ENCODE measurements around the gene B3GNT7. TPM values are rescaled to one million over a fixed set of nuclear protein-coding genes. Genes with fewer than 3 reads are reported as not detected.
"Not testable (repeated sequence)": the region's sequence is repeated elsewhere in the genome, so short reads cannot be mapped to it uniquely, and the experiment has no call there.

Gene B3GNT7
- total RNA-seq, 1 experiment from 2014 or later = not detected

DNA sequence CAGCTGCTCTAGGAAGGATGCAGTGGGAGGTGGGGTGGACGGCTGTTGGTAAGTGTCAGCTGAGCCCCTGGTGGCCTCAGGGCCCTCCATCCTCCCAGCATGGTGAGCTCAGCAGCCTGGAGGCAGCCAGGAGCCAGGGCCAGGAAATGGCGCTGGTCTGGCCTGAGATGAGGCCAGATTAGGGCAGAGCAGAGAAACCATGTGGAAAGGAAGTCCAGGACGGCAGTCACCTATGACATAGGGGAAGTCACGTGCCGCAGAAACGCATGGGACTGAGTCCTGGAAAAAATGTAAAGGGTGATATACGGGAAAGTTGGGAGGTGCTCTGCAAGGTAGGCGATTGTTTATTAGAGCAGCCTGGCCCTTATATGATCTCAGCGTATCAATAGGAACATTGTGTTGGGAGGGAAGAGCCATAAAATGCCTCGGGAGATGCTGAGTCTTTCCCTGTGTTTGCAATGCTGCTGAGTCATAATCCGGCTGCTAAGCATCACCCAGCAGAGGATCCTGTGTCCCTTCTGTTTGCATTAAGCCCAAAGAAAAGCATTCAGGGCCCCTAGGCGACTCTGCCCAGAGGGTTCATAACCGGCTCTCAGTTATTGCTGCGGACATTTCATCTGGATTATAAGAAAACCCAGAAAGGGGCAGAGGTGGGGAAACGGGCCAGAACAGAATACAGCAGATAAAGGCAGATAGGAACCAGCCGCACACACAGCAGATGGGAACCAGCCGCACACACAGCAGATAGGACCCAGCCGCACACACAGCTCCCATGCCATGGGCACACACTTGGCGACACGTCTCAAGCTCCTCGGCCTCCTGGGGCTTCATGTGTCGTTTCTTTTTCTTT is 30.3 kb upstream of the B3GNT7 start:
- DNase-seq (ENCODE audit: low read depth) = peak; percentile 40

DNA sequence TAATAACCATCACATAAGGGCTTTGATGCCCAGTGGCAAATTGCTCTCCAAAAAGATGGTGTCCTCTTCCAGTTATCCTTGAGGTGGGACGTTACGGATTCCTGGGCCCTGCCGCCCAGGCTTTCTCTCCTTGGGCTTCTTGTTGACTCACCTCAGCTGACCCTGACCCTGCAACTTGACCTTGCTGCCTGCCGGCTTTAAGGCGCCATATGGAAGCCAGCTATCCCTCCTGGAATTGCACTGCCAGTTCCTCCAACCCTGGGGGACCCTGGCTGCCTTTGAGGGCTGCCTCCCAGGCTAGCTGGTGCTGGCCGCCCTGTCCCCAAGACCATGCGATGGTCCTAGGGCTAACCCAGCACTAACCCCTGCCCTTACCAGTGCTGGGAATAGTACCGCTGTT is 28.3 kb upstream of the B3GNT7 start:
- DNase-seq (ENCODE audit: low read depth) = no peak

DNA sequence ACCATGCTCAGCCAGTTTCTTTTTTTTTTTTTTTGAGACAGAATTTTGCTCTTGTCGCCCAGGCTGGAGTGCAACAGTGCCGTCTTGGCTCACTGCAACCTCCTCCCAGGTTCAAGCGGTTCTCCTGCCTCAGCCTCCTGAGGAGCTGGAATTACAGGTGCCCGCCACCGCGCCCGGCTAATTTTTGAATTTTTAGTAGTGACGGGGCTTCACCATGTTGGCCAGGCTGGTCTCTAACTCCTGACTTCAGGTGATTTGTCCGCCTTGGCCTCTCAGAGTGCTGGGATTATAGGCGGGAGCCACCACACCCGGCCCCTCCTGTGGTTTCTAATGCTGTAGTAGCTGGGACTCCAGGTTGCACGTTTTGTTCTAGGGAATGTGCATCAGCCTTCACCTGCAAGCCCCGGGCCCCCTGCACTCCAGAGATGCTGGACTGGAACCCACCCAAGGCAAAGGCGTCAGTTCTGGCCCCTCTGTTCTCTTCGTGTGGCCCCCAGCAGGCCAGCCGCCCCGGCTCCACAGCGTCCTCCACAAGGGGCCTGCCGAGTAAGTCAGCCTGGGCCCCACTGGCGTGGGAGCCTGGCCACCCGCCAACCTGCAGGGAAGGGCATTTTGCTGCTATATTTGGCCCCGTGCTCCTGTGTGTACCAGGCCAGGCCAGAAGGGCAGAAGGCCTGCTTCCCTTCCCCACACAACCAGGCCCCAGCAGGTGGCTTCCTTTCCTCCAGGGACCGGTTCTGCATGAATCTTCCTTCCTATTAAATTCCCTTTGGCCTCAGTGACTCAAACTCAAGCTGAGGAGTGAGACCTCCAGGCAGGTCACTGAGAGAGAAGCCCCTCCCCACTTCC is 25.7 kb upstream of the B3GNT7 start:
- DNase-seq (ENCODE audit: low read depth) = no peak

DNA sequence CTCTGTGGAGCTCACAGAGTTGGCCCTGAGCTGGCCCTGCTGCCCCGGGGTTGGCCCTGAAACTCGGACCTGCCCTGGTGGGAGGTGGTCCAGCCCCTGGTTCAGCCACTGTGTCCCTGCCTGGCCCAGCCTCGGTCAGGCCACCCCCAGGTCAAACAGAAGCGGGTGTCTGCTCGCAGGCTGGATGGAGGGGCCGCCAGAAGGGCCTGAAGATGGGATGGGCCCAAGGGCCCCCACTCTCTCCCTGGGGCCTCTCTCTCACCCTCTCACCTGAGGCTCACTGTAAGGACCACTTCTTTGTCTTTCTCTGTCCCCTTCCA is 25.1 kb upstream of the B3GNT7 start:
- no peak for DNase-seq (ENCODE audit: low read depth)

DNA sequence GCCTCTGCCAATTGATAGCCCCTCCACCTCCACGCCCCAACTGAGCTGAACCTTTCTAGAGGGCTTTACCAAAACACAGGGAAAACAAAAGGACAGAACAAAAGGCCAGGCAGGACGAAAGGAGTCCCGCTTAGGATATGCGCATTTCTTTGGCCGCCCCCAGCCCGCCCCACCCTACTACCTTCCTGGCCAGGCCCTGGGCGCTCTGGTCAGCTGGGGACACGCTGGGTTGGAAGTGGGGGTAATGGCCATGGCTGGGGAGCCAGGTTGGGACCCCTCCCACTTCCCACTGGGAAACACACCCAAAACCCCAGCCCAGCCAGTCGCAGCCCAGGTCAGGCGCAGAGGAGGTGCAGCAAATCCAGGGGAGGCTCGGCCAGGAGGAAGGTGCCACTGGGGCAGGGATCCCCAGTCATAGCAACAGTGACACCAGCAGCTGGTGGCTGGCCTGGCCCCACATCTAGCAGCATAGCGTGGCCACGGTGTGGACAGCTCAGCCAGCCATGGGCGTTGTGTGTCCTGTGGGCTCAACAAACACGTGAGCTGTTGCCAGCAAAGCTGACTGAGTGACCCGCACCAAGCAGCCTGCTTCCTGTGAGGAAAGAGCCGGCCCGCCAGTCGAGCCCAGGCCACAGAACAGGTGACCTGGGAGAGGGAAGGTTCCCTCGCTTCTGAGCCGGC is 24.6 kb upstream of the B3GNT7 start:
- DNase-seq (ENCODE audit: low read depth) = no peak

DNA sequence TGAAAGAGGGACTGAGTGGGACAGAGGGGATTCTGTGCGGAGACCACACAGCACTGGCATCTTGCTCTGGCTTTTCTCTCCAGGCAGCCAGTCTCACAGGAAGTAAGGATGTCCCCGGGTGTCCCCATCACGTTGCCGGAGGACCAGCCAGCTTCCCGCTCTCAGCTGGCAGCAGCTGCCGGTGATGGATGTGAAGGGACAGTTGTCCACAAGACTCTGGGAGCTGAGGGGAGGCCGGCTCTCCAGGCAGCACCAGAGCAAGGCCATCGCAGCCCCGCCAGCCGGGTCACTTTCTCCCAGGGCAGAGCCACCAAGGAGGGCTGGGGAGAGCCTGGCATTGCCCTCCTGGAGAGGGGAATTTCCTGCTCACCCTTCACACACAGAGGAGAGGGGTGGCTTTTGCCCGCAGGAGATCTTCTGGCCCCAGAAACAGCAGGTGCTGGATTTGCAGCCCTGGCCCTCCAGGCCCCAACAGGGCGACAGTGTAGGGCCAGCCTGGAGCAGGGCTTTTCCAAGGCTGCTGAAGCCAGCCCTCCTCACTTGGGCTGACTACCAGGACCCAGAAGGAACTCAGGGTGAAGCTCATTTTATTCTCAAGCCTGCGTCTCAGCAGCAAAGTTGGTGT is 24.0 kb upstream of the B3GNT7 start:
- DNase-seq (ENCODE audit: low read depth) = no peak

DNA sequence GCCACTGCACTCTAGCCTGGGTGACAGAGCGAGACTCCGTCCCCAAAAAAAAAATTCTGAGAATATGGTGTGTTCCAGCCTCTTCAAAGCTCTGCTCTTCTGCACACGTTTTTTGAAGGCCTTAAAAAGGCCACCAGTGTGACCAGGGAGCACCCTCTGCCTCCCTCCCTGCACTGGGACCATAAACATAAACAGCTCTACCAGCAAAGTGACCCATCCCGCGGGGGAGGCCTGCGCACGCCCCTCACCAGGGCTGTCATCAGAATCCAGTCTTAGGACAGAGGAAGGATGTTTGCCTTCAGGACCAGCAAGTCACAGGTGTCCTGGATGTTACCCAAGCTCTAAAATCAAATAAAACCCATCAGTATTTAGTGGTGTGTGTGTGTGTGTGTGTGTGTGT is 23.2 kb upstream of the B3GNT7 start:
- no peak for DNase-seq (ENCODE audit: low read depth)

DNA sequence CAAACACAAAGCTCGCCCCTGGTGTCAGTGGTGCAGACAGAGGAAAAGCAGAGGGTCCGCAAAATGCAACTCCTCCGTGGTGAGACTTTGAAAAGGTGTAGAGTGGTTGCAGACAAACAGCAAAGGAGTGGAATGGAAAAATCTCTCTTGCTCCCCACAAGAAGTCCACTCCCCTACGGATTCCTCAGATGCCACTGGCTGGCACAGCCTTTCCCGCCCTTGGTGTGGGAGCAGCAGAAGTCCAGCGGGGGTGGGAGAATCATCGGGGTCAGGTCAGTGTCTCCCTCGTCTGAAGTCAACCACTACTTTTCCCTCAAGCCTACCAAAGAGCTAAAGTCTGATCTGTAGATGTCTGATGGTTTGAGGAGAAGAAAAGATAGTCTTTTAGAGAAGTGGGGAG is 22.3 kb upstream of the B3GNT7 start:
- no peak for DNase-seq (ENCODE audit: low read depth)

DNA sequence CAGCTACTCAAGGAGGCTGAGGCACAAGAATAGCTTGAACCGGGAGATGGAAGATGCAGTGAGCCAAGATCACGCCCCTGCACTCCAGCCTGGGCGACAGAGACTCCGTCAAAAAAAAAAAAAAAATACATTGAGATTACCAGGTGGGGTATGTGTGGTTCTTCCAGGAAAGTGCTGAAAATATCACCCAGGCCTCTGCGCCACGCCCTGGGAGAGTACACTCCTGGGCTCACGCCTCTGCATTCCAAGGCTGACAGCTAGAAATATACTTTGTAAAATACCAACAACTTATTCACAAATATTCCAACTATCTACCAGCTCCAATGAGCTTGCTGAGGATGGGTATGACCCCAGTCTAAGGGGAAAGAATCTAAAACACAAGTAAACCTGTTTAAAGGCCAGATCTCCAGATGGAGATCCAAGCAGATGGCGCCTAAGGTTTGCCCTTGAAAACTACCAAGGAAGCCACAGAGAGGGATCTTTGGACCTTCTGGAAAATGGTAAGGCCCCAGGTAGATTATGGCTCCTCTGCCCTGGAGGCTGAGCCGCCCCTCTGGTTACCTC is 21.6 kb upstream of the B3GNT7 start:
- no peak for DNase-seq (ENCODE audit: low read depth)

DNA sequence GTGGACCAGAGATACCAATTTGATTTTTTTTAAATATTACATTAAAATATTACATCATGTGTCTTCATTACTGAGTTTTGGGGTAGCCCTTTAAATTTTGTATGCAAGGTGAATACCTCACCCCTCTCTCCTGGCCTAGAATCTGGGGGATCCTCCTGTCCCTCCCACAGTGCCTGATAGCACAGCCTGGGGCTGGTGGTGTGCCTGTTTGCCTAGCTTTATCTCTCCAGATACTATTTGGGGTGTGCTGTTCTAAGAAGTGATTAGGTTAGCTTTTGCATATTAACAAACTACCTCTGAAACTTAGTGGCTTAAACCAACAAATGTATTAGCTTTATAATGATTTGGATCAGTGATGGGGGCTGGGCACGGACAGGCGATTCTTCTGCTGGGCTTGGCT is 20.7 kb upstream of the B3GNT7 start:
- DNase-seq (ENCODE audit: low read depth) = no peak

DNA sequence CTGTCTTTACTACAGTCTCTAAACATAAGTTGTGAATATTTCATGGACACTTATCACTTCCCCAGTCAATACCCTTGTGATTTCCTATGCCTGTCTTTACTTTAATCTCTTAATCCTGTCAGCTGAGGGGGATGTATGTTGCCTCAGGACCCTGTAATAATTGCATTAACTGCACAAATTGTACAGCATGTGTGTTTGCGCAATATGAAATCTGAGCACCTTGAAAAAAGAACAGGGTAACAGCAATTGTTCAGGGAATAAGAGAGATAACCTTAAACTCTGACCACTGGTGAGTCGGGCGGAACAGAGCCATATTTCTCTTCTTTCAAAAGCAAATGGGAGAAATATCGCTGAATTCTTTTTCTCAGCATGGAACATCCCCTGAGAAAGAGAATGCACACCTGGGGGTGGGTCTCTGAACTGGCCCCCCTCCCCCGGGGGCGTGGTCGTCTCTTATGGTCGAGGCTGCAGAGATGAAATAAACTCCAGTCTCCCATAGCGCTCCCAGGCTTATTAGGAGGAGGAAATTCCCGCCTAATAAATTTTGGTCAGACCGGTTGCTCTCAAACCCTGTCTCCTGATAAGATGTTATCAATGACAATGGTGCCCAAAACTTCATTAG is 19.4 kb upstream of the B3GNT7 start:
- DNase-seq (ENCODE audit: low read depth) = not testable (repeated sequence)

DNA sequence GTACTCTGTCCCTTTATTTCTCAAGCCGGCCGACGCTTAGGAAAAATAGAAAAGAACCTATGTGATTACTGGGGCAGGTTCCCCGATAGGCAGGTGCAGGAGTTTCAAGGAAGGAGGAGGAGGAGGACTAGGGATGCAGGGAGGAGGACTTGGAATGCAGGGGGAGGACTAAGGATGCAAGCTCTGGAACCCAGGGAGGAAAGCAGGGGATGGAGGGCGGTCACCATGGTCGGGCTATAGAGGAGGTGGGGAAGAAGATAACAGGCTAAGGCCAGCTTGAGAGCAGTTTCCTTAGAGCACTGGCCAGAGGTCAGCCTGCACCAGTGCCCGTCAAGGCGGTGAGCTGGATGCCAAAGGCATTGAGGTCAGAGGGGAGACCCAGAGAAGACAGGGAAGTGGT is 18.7 kb upstream of the B3GNT7 start:
- DNase-seq (ENCODE audit: low read depth) = no peak

DNA sequence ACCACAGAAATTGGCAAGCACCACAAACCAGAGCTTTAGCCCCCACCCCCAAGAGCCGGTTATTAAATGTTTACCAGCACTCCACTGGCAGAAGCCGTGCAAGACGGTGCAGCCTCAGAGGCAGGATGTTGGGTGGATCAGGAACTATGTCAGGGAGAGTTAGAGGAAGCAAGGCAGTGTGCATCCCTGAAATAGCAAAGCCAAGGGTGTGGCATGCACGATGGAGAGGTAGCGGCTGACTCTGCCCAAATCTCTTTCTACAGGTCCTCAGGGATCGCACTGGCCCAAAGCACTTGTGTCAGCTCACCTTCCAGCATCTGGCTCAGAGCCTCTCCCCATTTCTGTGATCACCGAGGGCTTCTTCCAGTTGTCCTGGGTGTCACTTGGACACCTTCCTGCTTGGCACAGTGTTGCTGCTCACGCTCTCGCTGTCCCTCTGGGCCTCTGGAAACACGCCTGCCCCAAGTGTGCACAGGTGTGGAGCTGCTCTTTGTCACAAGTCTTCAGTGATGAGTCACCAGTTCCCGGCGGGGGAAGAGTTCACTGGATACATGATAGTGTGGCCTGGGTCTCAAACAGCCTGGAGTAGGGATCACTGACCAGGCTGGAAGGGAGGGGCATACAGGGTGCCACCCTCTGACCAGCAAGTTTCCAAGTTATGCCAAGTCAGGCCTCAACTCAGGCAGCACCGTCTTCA is 17.3 kb upstream of the B3GNT7 start:
- no peak for DNase-seq (ENCODE audit: low read depth)

DNA sequence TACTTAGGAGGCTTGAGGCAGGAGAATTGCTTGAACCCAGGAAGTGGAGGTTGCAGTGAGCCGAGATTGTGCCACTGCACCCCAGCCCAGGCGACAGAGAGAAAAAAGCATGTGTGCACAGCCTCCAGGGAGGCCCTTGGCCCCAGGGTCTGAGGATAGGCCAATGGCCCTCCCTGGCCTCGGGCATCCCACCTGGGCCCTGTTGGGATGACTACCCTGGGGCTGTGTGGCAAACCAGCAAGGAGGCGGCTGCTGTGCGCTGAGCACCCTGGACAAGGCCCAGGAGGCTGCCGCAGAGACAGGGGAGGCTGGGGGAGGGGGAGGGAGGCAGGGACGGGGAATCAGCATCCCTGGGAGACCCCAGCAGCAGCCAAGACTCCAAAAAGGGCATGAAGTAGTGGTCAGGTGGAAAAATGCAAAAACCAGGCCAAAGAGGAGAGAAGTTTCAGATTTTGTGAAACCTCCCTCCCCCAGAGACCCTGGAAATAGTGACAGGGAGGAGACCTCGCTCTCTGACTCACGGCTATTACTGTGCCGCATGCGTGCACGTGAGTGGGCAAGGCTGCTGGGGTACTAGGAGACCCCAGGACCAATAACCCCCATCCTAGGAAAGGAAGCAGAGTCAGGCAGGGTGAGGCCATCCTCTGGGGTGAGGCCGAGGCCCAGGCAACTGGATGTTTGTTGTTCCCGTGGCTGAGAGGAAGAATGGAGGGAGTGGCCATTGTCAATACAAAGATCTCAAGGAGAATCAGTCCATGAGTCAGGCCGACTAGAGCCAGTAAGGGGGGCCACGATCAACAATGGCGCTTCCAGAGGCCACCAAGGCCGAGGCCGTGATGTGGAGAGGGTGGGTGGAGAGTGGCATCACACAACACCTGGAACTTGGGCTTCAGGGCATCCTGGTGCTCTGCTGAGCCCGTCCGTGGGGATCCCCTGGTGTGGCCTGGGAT is 16.0 kb upstream of the B3GNT7 start:
- no peak for DNase-seq (ENCODE audit: low read depth)

DNA sequence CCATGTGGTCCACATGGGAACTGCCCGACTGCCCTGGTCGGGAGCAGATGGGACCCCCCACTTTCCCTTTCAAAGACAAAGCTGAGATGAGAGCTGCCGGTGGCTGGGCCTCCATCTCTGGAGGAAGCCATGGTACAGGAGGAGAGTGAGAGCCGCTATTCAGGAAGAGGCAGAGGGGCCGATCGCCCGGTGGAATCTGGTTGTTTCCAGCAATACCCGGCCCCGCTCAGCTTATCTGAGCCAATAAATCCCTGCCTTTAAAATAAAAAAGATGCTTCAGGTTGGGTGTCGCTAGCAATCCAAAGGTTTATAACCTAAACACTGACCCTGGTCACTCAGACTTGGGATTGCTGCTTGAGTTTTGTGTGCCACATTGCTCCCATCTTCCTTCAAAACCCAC is 15.2 kb upstream of the B3GNT7 start:
- no peak for DNase-seq (ENCODE audit: low read depth)

DNA sequence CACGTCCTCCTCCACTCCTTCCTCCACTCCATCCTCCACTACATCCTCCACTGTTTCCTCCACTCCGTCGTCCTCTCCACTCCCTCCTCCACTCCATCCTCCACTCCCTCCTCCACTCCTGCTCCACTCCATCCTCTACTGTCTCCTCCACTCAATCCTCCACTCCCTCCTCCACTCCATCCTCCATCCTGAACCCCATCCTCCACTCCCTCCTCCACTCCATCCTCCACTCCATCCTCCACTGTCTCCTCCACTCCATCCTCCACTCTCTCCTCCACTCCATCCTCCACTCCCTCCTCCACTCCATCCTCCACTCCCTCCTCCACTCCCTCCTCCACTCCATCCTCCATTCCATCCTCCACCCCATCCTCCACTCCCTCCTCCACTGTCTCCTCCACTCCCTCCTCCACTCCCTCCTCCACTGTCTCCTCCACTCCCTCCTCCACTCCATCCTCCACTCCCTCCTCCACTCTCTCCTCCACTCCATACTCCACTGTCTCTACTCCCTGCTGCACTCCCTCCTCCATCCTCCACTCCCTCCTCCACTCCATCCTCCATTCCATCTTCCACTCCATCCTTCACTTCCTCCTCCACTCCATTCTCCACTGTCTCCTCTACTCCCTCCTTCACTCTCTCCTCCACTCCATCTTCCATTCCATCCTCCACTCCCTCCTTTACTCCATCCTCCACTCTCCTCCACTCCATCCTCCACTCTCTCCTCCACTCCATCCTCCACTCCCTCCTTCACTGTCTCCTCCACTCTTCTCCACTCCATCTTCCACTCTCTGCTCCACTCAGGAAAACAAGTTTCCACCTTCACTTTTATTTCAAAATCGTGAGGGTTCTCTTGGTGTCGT is 14.3 kb upstream of the B3GNT7 start:
- DNase-seq (ENCODE audit: low read depth) = no peak

DNA sequence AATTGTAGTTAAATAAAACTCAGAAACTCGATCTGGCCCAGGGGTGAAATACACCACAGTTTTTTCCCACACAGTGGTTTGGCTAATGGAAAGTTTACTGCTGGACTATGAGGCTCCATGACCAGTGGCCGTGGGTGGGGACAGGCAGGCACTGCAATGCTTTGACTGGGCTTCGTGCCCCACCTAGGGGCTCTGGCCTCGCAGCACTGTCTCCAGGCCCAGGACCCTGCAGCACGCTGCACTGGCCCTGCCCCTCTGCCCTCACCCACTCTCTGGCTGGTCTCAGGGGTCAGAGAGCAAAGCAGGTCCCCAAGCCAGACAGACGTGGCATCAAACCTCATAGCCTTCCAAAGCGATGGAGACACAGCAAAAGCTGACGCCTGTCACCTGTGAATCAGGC is 13.4 kb upstream of the B3GNT7 start:
- no peak for DNase-seq (ENCODE audit: low read depth)

DNA sequence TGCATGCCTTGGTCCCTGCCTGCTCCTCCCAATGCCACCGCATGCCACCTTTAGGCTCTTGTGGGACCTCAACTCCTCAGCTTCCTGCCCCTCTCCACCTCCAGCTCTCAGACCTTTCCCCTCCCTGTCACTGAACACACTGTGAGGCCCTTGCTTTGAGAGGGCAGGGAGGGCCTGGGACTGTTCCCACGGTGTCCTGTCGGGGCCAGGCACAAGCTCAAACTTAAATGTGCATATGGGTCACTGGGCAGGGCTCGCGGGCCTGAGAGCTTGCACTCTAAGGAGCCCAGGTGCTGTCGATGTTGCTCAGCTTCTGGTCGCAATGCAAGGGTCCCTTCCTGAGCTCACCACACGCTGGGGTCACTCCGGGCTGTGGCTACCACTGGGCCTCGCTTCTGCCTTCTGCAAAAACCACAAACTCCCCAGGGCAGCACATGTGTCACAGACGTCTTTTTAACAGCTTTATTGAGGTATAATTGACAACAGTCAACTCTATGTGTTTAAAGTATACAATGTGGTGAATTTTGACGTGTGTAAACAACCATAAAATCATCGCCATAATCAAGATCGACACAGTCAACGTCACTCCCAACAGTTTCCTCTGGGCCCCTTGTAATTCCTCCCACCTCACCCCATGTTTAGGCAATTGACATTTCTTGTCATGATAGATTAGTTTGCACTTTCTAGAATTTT is 11.9 kb upstream of the B3GNT7 start:
- DNase-seq (ENCODE audit: low read depth) = no peak
